MCF 10A (cell line): ENCODE data around the gene SLC35E3. TPM values are rescaled to one million over a fixed set of nuclear protein-coding genes. Genes with fewer than 3 reads are reported as not detected.

ENCODE experiments used
- BruUV-seq: library from RNA; stranded (reverse); fragments of 400-500 nt; replicated peaks from 2 replicates; lab custom pipeline; 2021; lab: Mats Ljungman, UMichigan
- CTCF ChIA-PET: fragments of 300-600 bp; sonication (Branson Sonifier 250); formaldehyde crosslinking; extraction: SDS; loops from one replicate; lab custom pipeline; 2021; ENCODE audit warnings: antibody characterized with exemption, inconsistent platforms; lab: Yijun Ruan, JAX
- POLR2A ChIA-PET: fragments of 300-600, 350-650 bp; sonication (Branson Sonifier 250); formaldehyde crosslinking; extraction: SDS; loops from one replicate; lab custom pipeline; 2020; ENCODE audit warnings: antibody characterized with exemption, inconsistent platforms; lab: Yijun Ruan, JAX
- DNase-seq: peaks from one replicate; pipeline ENCODE4 v3.0.0-alpha.2; 2018; ENCODE audit not compliant: unreplicated experiment
- H3K27ac Mint-ChIP-seq: one replicate; pipeline ENCODE4 v1.8.0; 2022; ENCODE audit warnings: mild to moderate bottlenecking, low read depth, mixed read lengths; ENCODE audit not compliant: unreplicated experiment
- H3K27me3 Mint-ChIP-seq: one replicate; pipeline ENCODE4 v1.8.0; 2022; ENCODE audit warnings: mixed read lengths; ENCODE audit not compliant: insufficient read depth, unreplicated experiment
- H3K36me3 Mint-ChIP-seq: one replicate; pipeline ENCODE4 v1.8.0; 2022; ENCODE audit warnings: mild to moderate bottlenecking, moderate library complexity, mixed read lengths; ENCODE audit not compliant: insufficient read depth, unreplicated experiment
- H3K4me1 Mint-ChIP-seq: one replicate; pipeline ENCODE4 v1.8.0; 2022; ENCODE audit warnings: mixed read lengths; ENCODE audit not compliant: insufficient read depth, unreplicated experiment
- H3K4me3 Mint-ChIP-seq: one replicate; pipeline ENCODE4 v1.8.0; 2022; ENCODE audit warnings: mild to moderate bottlenecking, moderate library complexity, mixed read lengths; ENCODE audit not compliant: unreplicated experiment
- H3K9me3 Mint-ChIP-seq: one replicate; pipeline ENCODE4 v1.8.0; 2022; ENCODE audit warnings: mixed read lengths; ENCODE audit not compliant: unreplicated experiment
- CTCF ChIP-seq: fragments of 200-600 bp; IDR thresholded peaks from one replicate; pipeline ENCODE4 v1.8.0; 2022; ENCODE audit warnings: antibody characterized with exemption, mild to moderate bottlenecking; ENCODE audit not compliant: unreplicated experiment
- intact Hi-C: fragments of 100-400 bp; cut with micrococcal nuclease; formaldehyde crosslinking; loops from 2 replicates; pipeline ENCODE4 v1.14.1; 2022
- total RNA-seq: library from RNA; stranded (reverse); gene quantifications from 2 replicates; pipeline ENCODE4 v1.2.3, GENCODE V29; 2022

Gene SLC35E3
- total RNA-seq, 1 experiment from 2014 or later: 7.6 TPM

GRCh38 chr12:68785358-68785757 lies 39.4 kb downstream of the SLC35E3 start:
- POLR2A ChIA-PET: interaction anchor here (0.8 to 9.9 kb wide), 7 partner anchors 9 to 59 kb away, joined by 3 to 185 read pairs (median 5); partner anchors contain the start of genes MDM2 and SLC35E3
- H3K4me3 Mint-ChIP-seq: no peak overlapping the region
- H3K36me3 Mint-ChIP-seq: peaks cover 6% of the 10 kb centered on the region
- peak overlapping the region; percentile 3 for H3K27ac Mint-ChIP-seq
- peaks cover 43% of the 10 kb centered on the region for H3K4me1 Mint-ChIP-seq
- H3K27me3 Mint-ChIP-seq: no peaks in the 10 kb centered on the region
- intact Hi-C loops: loop anchor here (1.0 kb wide), 1 partner anchor 39 kb away; the partner anchor contains the start of gene SLC35E3
- no peak for TF ChIP-seq CTCF
- CTCF ChIA-PET: interaction anchor here (0.5 to 3.1 kb wide), 5 partner anchors 23 to 563 kb away, joined by 3 to 13 read pairs (median 3); partner anchors contain the start of genes MDM2 and SLC35E3
- no peak for DNase-seq
- no peaks in the 10 kb centered on the region for H3K9me3 Mint-ChIP-seq
- no TSS peak for BruUV-seq

DNA sequence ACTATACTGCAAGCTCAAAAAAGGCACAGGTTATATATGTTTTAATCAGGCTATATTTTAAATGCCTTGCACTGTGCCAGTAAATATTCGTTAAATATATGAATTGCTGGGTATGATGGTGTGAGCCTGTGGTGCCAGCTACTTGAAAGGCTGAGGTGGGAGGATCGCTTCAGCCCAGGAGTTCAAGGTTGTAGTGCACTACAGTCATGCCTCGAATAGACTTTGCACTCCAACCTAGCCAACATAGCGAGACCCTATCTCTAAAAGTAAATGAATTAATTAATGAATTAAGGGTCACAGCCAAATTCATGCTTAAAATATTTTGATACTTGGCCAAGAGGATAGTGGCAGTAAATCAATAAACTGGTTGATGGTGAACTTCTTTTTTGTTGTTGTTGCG lies 39.8 kb downstream of the SLC35E3 start:
- CTCF ChIA-PET: interaction anchor here (0.5 to 3.1 kb wide), 6 partner anchors 11 to 563 kb away, joined by 3 to 13 read pairs (median 3); partner anchors contain the start of genes MDM2 and SLC35E3
- H3K4me3 Mint-ChIP-seq: no peak overlapping the region
- H3K27ac Mint-ChIP-seq: peak overlapping the region; percentile 3
- H3K36me3 Mint-ChIP-seq: peaks cover 6% of the 10 kb centered on the region
- no TSS peak for BruUV-seq
- H3K9me3 Mint-ChIP-seq: no peaks in the 10 kb centered on the region
- H3K27me3 Mint-ChIP-seq: no peaks in the 10 kb centered on the region
- no peak for DNase-seq
- intact Hi-C loops: loop anchor here (1.0 kb wide), 1 partner anchor 40 kb away; the partner anchor contains the start of gene SLC35E3
- H3K4me1 Mint-ChIP-seq: peaks cover 41% of the 10 kb centered on the region
- TF ChIP-seq CTCF: no peak
- POLR2A ChIA-PET: interaction anchor here (0.7 to 9.9 kb wide), 9 partner anchors 9 to 59 kb away, joined by 3 to 185 read pairs (median 5); partner anchors contain the start of genes MDM2 and SLC35E3

GRCh38 chr12:68786929-68787328 lies 41.0 kb downstream of the SLC35E3 start:
- peak overlapping the region; percentile 97 for H3K27ac Mint-ChIP-seq
- ChIA-PET CTCF (interaction anchor here (0.7 to 3.1 kb wide), 9 partner anchors 9 to 371 kb away, joined by 3 to 13 read pairs (median 5); partner anchors contain the start of gene MDM2), POLR2A (interaction anchor here (0.7 to 9.9 kb wide), 14 partner anchors 9 to 112 kb away, joined by 3 to 185 read pairs (median 4); partner anchors contain the start of genes MDM2 and SLC35E3)
- intact Hi-C loops: loop anchor here (1.0 kb wide), 1 partner anchor 21 kb away; the partner anchor contains the start of gene MDM2
- H3K9me3 Mint-ChIP-seq: no peaks in the 10 kb centered on the region
- H3K4me3 Mint-ChIP-seq: peak overlapping the region; percentile 61
- H3K4me1 Mint-ChIP-seq: peaks cover 30% of the 10 kb centered on the region
- TSS peak; percentile 99 for BruUV-seq
- TF ChIP-seq CTCF: no peak
- DNase-seq: no peak
- H3K27me3 Mint-ChIP-seq: no peaks in the 10 kb centered on the region
- no peaks in the 10 kb centered on the region for H3K36me3 Mint-ChIP-seq

DNA sequence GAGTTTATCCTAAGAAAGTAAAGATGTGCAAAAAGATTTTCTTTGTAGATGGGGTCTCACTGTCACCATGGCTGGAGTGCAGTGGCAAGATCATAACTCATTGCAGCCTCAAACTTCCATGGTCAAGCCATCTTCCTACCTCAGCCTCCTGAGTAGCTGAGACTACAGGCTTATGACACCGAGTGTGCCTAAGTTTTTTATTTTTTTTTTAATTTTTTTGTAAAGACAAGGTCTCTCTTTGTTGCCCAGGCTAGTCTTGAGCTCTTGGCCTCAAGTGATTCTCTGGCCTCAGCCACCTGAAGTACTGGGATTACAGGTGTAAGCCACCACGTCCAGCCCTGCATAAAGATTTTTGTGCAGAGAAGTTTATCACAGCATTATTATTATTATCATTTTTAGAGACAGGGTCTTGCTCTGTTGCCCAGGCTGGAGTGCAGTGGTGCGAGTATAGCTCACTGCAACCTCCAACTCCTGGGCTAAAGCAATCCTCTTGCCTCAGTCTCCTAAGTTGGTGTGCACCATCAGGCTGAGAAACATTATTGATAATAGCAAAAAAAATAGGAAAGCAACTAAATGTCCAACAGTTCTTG lies 42.7 kb downstream of the SLC35E3 start:
- H3K36me3 Mint-ChIP-seq: no peaks in the 10 kb centered on the region
- H3K27me3 Mint-ChIP-seq: no peaks in the 10 kb centered on the region
- peak overlapping the region; percentile 97 for H3K27ac Mint-ChIP-seq
- no TSS peak for BruUV-seq
- peaks cover 35% of the 10 kb centered on the region for H3K4me1 Mint-ChIP-seq
- no peak for DNase-seq
- H3K9me3 Mint-ChIP-seq: no peaks in the 10 kb centered on the region
- H3K4me3 Mint-ChIP-seq: no peak overlapping the region
- ChIA-PET CTCF (interaction anchor here (0.7 to 1.5 kb wide), 3 partner anchors 7 to 121 kb away, joined by 3 to 4 read pairs (median 4); no protein-coding TSS in a partner anchor), POLR2A (interaction anchor here (0.7 to 9.9 kb wide), 7 partner anchors 8 to 42 kb away, joined by 3 to 185 read pairs (median 9); partner anchors contain the start of genes MDM2 and SLC35E3)
- no peak for TF ChIP-seq CTCF
- intact Hi-C loops: no loop called here
